Psoas muscle (tissue), 8 donors: ENCODE measurements around the gene SORBS1. TPM values are rescaled to one million over a fixed set of nuclear protein-coding genes. Genes with fewer than 3 reads are reported as not detected.

Source experiments
- ATAC-seq, 4 donors: fragments of 200-7000 bp; cut with Tn5 transposase; one replicate each; pipeline ENCODE4 v1.9.1; 2020; ENCODE audit warnings: moderate library complexity in 3 of 4, mild to moderate bottlenecking in 2 of 4
- DNase-seq, 2 donors: peaks; one replicate each; pipeline ENCODE4 v3.0.0-alpha.2; 2020
- H3K27ac ChIP-seq: fragments of 200-600 bp; one replicate; pipeline ENCODE4 v1.8.0; 2022
- H3K27me3 ChIP-seq, 3 donors: fragments of 200-600 bp in 1 of 3; one replicate each; pipeline versions ENCODE4 v1.6.1 to v1.8.0; 2013 to 2022; ENCODE audit warnings: low read length in 2 of 3, mild to moderate bottlenecking in 2 of 3, moderate library complexity in 1 of 3; ENCODE audit not compliant: insufficient read depth in 3 of 3
- H3K36me3 ChIP-seq, 2 donors: fragments of 200-600 bp in 1 of 2; one replicate each; pipeline versions ENCODE4 v1.6.1 to v1.8.0; 2013 to 2022; ENCODE audit warnings: low read depth in 1 of 2, mild to moderate bottlenecking in 1 of 2, moderate library complexity in 1 of 2; ENCODE audit not compliant: insufficient read depth in 1 of 2
- H3K4me1 ChIP-seq: fragments of 200-600 bp; one replicate; pipeline ENCODE4 v1.8.0; 2022
- H3K4me3 ChIP-seq: fragments of 200-600 bp; one replicate; pipeline ENCODE4 v1.8.0; 2022; ENCODE audit warnings: mild to moderate bottlenecking
- H3K9me3 ChIP-seq: fragments of 200-600 bp; one replicate; pipeline ENCODE4 v1.8.0; 2022
- CTCF ChIP-seq: fragments of 200-600 bp; IDR thresholded peaks from one replicate; pipeline ENCODE4 v1.8.0; 2022; ENCODE audit warnings: antibody characterized with exemption
- WGBS, 3 donors: extraction: QIAGEN DNeasy Blood & Tissue Kit; methylation state at CpG; one replicate each; pipeline versions ENCODE4 v1.1.6 to v1.1.7; 2013; 5-methylcytosine and 5-hydroxymethylcytosine counted together
- intact Hi-C, 2 donors: fragments of 100-400 bp; cut with DNase I; formaldehyde crosslinking; loops; one replicate each; pipeline versions ENCODE4 v1.11.0 to v1.14.2; 2022
- polyA plus RNA-seq, 3 donors: library from polyadenylated mRNA; stranded (reverse); fragments of 200-250 nt; gene quantifications; one replicate each; pipeline ENCODE4 v1.2.3, GENCODE V29; 2013
- total RNA-seq, 4 donors: library from RNA; stranded (reverse); fragmentation: NEBNext Ultra II Directional in 2 of 4; extraction: Animal tissue kit (Norgen Biotek cat#: 25700) in 2 of 4; gene quantifications; one replicate each; pipeline versions ENCODE4 v1.2.1 to v1.2.4, GENCODE V29; 2021 to 2023
- donor health status: healthy with polysubstance abuse.
- donor health status: DM: no; HTN: no; CAD: no; lungs with moderate emphysema.
- donor health status: Bipolar disorder and iron deficiency.
- donor health status: healthy.
- donor health status: DM: yes; HTN: yes; CAD: no.
- donor health status: DM: no; HTN: no; CAD: no.
- donor health status: DM: no; HTN: no; CAD: no.
- donor health status: DM: yes; HTN: yes; CAD: no.

Gene SORBS1
- total and polyA plus RNA-seq, 7 donors: 17.3 to 306 (median 145) TPM

- intact Hi-C loops: no loop called here
- H3K27ac ChIP-seq: peak overlapping the region; percentile 5
- H3K9me3 ChIP-seq: no peaks in the 10 kb centered on the region
- no peak for TF ChIP-seq CTCF
- ATAC-seq (no peak), DNase-seq (no peak)
- WGBS, 3 donors: 86 to 89% (median 88%) methylated on average over 3 of the region's 3 CpGs
- H3K36me3 ChIP-seq: peaks cover 0 to 40% of the 10 kb centered on the region in 2 donors
- H3K4me1 ChIP-seq: peaks cover 50% of the 10 kb centered on the region
- no peaks in the 10 kb centered on the region for H3K27me3 ChIP-seq
- H3K4me3 ChIP-seq: no peak overlapping the region
These were observed 229.5 kb downstream of the SORBS1 start for GRCh38 chr10:95331596-95332130.

GRCh38 chr10:95330966-95331453 is 230.2 kb downstream of the SORBS1 start:
- H3K36me3 ChIP-seq: peaks cover 0 to 33% of the 10 kb centered on the region in 2 donors
- H3K27me3 ChIP-seq: no peaks in the 10 kb centered on the region
- TF ChIP-seq CTCF: no peak
- no peak for DNase-seq
- no peak for ATAC-seq
- H3K9me3 ChIP-seq: no peaks in the 10 kb centered on the region
- H3K4me1 ChIP-seq: peaks cover 54% of the 10 kb centered on the region
- H3K4me3 ChIP-seq: no peak overlapping the region
- intact Hi-C loops: no loop called here
- peak overlapping the region; percentile 19 for H3K27ac ChIP-seq
- WGBS, 3 donors: 83 to 96% (median 90%) methylated on average over 1 of the region's 1 CpG

GRCh38 chr10:95329296-95329695 is 231.9 kb downstream of the SORBS1 start:
- H3K4me1 ChIP-seq: peaks cover 38% of the 10 kb centered on the region

GRCh38 chr10:95328013-95328412 is 233.2 kb downstream of the SORBS1 start:
- Histone ChIP-seq H3K36me3 (peaks cover 0 to 25% of the 10 kb centered on the region in 2 donors), H3K27ac (peak overlapping the region; percentile 73), H3K9me3 (no peaks in the 10 kb centered on the region), H3K27me3 (no peaks in the 10 kb centered on the region), H3K4me1 (peaks cover 40% of the 10 kb centered on the region), H3K4me3 (no peak overlapping the region)
- DNase-seq (no peak), ATAC-seq (peak in 2 of 4 donors; percentile 60 to 72)
- whole genome bisulfite sequencing, 3 donors: 33 to 57% (median 36%) methylated on average over 3 of the region's 3 CpGs
- intact Hi-C loops: no loop called here
- TF ChIP-seq CTCF: no peak

More at GRCh38 chr10:95329296-95329695, 231.9 kb downstream of the SORBS1 start:
- ATAC-seq: peak in 1 of 4 donors; percentile 20
- intact Hi-C loops: no loop called here
- 85 to 91% (median 85%) methylated on average over 9 of the region's 9 CpGs for WGBS, 3 donors
- H3K4me3 ChIP-seq: no peak overlapping the region
- H3K27me3 ChIP-seq: no peaks in the 10 kb centered on the region
- TF ChIP-seq CTCF: no peak
- no peaks in the 10 kb centered on the region for H3K9me3 ChIP-seq
- H3K27ac ChIP-seq: no peak overlapping the region
- no peak for DNase-seq
- H3K36me3 ChIP-seq: peaks cover 0 to 30% of the 10 kb centered on the region in 2 donors

GRCh38 chr10:95327367-95327766 is 233.8 kb downstream of the SORBS1 start:
- H3K36me3 ChIP-seq: peaks cover 0 to 25% of the 10 kb centered on the region in 2 donors
- H3K27me3 ChIP-seq: no peaks in the 10 kb centered on the region
- no peak overlapping the region for H3K4me3 ChIP-seq
- H3K4me1 ChIP-seq: peaks cover 46% of the 10 kb centered on the region
- H3K27ac ChIP-seq: peak overlapping the region; percentile 73
- H3K9me3 ChIP-seq: no peaks in the 10 kb centered on the region
- ATAC-seq (peak; percentile 86 to 93 (median 89)), DNase-seq (peak; percentile 67 to 88)
- WGBS, 3 donors: 8 to 13% (median 10%) methylated on average over 5 of the region's 5 CpGs
- intact Hi-C loops: no loop called here
- peak; percentile 21 for TF ChIP-seq CTCF
